ENCODE data around the gene NUB1.

NUB1 gene

GRCh38 chr7:151389096-151389767 lies 47.6 kb downstream of the NUB1 start:
- no peak for DNase-seq (ENCODE audit: low spot score)

DNA sequence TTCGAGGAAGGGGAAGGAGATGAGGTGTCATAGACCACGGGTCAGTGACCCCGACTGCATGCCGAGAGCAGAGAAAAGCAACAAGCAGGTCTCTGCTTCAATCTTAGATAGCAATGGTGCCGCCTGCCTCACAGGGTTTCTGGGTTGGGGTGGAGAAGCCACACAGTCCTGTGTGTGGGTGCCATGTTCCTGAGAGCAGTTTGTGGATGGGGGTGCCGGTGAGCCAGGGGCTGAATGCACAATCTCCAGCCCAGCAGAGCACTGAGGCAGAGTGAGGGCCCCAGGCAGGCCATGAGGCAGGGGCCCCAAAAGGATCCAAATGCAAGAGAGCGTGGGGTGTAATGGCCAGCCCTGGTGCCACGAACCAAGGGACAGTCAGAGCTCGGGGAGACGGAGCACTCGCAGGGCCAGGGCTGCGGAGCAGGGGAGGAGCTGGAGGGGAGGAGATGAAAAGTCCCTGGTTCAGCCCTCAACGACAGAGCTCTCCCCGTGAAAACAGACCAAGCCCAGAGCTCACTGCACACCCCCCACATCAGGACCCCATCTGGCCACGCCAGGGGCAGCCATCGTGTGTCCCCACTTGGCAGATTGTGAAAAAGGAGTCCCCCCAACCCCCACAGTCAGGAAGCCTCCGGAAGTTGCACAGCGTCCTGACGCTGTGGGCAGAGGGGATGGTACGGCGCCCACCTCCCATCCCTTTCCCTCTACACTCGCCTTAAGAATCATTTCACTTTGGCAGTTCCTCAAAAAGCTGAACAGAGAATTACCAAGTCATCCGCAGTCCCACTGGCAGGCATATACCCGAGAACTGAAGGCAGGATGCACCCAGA lies 48.4 kb downstream of the NUB1 start:
- no peak for DNase-seq (ENCODE audit: low spot score)

DNA sequence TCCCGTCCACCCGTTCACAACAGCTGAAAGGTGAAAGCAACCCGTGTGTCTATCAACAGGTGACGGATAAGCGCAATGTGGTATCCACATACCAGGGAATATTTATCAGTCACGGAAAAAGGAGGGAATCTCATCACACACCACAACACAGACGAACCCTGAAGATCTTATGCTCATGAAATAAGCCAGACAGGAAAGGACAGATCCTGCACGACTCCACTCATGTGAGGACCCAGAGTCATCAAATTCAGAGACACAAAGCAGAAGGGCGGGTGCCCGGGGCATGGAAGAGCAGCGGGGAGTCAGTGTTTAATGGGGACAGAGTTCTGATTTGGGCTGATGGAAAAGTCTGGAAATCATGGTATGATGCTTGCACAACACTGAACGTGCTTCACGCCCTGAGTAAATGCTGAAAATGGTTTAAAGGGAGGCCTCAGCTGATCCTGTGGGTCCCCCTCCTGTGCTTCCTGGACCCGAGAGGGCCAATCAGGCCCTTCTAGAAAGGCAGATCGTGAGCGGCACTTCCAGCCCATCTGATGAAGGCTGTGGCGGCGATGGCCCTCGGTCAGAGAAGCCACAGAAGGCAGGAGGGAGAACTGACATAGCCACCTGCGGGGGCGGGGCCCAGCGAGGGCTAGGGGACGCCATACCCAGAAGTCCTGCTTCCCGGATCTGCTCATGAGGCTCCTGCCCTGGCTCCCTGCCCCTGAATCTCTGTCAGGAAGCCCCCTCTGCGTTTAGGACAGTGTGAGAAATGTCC lies 49.2 kb downstream of the NUB1 start:
- DNase-seq (ENCODE audit: low spot score), result no peak

- no peak for DNase-seq (ENCODE audit: low spot score)
Observed at GRCh38 chr7:151391358-151391730, 49.7 kb downstream of the NUB1 start.

DNA sequence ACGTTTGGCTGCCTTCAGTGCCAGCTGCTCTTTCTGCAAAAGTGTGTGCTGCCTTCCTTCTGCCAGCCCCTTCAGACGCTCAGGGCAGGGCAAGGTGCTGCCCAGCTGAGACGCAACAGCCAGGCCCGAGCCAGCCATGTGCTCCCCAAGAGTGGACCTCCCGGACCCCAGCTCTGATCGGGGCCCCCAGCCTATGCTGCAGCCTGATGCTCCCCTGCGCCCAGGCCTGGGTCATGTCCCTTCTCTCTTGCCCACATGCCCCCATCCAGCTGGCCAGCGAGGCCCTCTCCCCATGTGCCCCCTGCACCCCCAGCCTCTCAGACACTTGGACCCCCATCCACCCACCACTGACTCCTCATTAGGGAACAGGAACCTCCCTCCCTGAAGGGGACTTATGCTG lies 50.4 kb downstream of the NUB1 start:
- DNase-seq (ENCODE audit: low spot score), result no peak

DNA sequence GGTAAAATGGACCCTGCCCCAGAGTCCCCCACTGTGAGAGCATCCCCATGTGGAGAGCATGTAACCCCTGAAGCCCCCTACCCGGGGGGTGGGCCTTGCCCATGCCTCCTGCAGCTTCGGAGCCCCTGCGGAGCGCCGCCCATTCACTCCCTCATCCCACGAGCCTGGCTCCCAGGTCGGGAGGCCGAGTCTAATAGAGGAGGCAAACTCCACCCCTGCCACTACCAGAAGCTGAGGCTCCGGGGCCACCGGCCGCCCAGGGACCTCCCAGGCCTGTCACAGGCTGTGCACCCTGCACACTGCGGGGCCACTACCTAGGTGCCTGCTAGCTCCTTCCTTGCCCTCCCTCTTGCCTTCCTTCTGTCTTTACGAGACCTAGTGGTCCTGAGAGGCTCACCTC lies 50.8 kb downstream of the NUB1 start:
- no peak for DNase-seq (ENCODE audit: low spot score)

GRCh38 chr7:151393031-151393977 lies 51.7 kb downstream of the NUB1 start:
- DNase-seq (ENCODE audit: low spot score), result no peak

DNA sequence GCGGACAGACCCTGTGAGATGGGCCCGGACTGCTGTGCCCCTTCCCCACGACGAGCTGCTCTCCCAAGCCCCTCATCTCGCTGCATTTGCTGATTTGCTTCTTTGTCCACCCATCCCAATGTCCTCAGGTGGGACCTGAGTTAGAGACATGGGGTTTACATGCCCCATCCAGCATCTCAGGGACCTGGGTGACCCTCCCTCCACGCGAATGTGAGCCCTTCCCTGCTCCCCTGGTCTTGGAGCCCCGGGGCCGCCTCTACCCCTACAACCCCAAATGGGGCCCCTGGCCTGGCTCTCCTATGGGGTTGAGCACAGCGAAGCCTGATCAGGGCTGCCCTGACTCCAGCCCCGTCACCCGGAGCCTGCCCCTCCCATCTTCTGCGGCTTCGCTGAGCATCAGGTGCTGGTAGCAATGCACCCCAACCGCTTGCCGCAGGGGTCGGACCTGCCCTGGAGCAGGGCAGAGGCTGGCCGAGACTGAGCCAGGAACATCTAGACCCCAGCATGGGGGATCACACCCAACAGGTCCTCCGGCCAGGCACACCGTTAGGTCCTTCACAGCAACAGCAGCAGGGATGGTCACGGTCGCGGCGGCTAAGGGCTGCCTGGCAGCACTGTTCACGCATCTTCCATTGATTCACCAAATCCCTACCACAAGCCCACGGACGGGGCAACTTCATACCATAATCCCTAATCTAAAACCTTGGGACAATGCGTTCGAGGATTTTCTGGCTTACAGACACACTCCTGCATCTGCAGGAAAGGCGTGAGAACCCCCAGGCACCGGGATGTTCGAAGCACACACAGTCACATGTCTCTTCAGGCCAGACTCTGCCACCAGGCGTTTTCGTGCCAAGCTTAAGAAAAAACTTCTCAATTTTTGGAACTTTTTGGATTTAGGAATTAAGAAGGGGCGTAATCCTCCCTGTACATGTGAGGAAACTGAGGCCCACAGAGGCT lies 52.7 kb downstream of the NUB1 start:
- DNase-seq (ENCODE audit: low spot score), result no peak

DNA sequence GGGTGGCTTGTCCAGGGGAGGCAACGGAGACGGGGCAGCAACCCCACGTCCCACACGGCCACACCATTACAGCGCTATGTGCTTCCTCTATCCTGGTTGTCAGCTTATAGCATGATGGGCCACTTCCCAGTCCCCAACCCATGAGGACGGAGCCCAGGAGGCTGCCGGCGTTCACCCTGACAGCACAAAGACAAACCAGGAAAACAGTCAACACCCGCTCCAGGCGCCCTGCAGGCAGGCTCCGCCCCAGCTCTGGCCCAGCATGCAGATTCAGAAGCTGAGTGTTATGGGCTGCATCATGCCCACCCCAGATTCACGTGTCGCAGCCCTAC lies 53.4 kb downstream of the NUB1 start:
- no peak for DNase-seq (ENCODE audit: low spot score)

DNA sequence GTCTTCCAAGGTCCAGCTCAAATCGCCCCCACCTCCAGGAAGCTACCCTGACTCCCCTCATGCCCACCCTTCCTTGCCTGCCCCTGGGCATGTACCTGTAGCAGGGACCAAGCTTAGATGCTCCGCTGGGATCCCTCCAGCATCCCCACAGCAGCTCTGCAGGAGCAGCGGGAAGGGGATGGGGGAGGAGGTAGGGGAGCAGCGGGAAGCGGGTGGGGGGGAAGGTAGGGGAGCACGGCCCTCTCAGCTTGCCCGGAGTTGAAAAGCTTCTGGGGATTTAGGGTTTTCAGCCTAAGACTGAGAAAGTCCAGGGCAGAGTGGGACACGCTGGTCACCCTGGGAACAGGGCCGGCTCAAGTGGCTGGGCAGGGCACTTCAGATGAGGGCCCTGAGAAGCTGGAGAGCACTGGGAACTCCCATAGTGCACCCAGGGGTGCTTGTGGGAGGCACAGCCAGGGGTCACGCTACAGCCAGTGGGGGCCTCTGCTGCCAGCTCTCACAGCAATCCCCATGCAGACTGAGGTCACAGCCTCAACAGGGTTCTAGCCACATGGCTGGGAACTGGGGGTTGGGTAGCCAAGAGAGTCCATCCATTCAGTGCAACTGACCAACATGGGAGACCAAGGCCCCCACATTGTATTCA lies 54.8 kb downstream of the NUB1 start:
- no peak for DNase-seq (ENCODE audit: low spot score)

DNA sequence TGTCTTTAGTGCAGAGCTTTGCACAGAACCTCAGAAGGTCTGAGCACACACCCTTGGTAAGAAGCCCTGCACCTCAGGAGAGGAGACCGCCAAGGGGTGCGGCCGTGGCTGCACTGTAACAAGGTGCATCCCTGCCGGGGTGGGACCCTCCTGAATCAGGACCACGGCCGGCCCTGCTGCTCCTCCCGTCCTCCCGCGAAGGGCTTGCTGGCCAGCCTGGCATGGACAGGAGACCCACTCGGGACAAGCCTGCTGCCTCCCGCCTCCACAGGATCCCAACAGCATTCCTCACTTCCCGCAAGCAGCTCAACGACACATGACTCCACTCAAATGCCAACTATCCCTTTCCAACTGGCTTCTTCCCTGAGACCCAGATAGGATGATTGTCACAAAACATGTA lies 55.4 kb downstream of the NUB1 start:
- DNase-seq (ENCODE audit: low spot score), result no peak

DNA sequence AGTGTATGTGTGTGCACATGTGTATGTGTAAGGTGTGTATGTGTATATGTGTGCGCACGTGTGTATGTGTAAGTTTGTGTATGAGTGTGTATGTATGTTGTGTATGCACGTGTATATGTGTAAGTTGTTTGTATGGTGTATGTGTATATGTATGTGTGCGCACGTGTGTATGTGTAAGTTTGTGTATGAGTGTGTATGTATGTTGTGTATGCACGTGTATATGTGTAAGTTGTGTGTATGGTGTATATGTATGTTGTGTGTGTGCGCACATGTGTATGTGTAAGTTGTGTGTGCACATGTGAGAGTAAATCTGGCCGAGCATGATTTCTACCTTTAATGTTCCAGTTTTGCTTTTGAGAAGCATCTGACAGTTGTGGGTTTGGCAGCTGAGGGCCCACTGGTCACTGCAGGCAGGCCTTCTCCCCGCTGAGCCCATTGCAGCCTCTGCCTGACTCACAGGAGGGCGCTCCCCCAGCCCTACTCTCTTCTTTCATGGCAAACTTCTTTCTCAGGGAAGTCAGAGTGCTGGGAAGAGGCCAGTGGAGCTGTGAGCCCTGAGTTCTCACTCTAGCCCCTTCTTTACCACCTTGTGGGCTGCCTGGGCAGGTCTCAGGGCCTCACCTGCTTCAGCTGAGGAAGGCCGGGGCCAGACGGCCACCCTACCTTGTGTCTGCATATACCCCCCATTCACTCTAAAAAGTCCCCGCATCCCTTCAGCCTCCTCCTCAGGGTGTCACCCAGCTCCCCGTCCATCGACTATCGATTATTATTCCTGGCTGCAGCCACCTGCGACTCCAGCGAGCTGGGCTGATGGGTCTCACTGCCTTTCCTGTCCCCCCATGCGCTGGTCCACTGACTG lies 57.1 kb downstream of the NUB1 start:
- DNase-seq (ENCODE audit: low spot score), result no peak

- no peak for DNase-seq (ENCODE audit: low spot score)
Observed at GRCh38 chr7:151399305-151399601, 57.6 kb downstream of the NUB1 start.

GRCh38 chr7:151399906-151400305 lies 58.3 kb downstream of the NUB1 start:
- no peak for DNase-seq (ENCODE audit: low spot score)

GRCh38 chr7:151400626-151401315 lies 59.2 kb downstream of the NUB1 start:
- no peak for DNase-seq (ENCODE audit: low spot score)

DNA sequence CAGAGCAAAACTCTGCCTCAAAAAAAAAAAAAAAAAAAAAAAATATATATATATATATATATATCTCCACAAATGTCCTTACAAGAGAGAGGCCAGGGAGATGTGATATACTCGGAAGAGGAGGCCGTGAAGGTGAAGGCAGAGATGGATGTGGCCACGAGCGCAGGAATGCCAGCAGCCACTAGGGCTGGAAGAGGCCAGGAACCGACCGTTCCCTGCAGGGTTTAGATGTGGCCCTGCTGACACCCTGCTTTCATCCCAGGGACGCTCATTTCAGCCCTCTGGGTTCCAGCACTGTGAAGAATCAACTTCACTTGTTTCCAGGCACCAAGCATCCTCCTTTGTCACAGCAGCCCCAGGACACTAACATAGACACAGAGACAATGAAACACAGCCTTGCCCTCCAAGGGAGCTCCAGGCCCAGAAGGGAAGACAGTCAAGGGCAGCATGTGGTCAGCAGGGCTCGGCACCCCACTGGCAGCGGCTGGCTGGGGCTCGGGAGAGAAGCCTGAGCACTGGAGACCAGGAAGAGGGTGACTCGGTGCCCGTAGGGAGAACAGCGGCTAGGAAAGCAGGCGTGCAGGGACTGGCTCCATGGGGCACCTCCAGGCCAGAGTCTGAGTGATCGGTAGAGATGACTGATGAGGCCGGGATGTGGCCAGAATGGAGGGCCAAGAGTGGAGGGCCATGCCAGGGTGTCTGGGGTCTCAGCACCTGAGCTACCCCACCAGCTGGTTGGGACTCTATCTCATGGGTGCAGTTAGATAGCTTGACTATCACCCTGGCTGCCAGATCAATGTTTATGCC lies 60.6 kb downstream of the NUB1 start:
- DNase-seq (ENCODE audit: low spot score), result no peak

DNA sequence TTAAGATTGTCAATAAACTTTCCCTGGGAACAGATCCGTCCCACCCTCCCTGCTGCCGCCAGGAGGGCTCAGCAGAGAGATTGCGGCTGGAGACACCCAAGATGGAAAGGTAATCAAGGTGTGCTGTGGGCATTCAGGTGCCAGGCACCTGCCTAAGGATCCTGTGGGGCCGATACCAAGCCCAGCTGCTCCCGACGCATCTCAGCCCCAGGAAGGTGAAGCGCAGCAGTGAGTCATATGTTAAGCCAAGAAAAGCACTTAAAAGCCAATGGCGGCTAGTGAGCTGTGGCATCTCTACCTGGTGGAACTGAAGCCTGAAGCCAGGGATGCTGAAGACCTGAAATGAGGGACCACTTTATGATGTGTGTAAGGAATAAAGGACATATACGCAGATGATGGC lies 62.2 kb downstream of the NUB1 start:
- DNase-seq (ENCODE audit: low spot score), result no peak

Data from AG08395 (cell line).